Gastrocnemius medialis (tissue), 4 donors: ENCODE results near the gene THAP7. TPM values are rescaled to one million over a fixed set of nuclear protein-coding genes. Genes with fewer than 3 reads are reported as not detected.

Experiments
- ATAC-seq, 2 donors: fragments of 150-250 bp; one replicate each; pipeline ENCODE4 v1.9.1; 2016
- DNase-seq, 2 donors: peaks; one replicate each; pipeline ENCODE4 v3.0.0-alpha.2; 2019
- H3K27ac ChIP-seq, 4 donors: fragments of 200-600 bp; sonication (generic); 1 replicate in 1 of 4; 2 replicates in 3 of 4; pipeline ENCODE4 v1.5.1; 2016 to 2018; ENCODE audit warnings: mild to moderate bottlenecking in 2 of 4, moderate library complexity in 1 of 4
- H3K27me3 ChIP-seq, 3 donors: fragments of 200-600 bp; sonication (generic) in 2 of 3; 1 replicate in 1 of 3; 2 replicates in 2 of 3; pipeline versions ENCODE4 v1.5.1 to v1.6.0; 2016 to 2019; ENCODE audit warnings: mild to moderate bottlenecking in 1 of 3, moderate library complexity in 1 of 3
- H3K36me3 ChIP-seq, 2 donors: fragments of 200-600 bp; sonication (generic) in 1 of 2; one replicate each; pipeline ENCODE4 v1.5.1; 2017 to 2018
- H3K4me1 ChIP-seq, 2 donors: fragments of 200-600 bp; sonication (generic) in 1 of 2; one replicate each; pipeline ENCODE4 v1.5.1; 2016 to 2017; ENCODE audit warnings: mild to moderate bottlenecking in 2 of 2
- H3K4me3 ChIP-seq, 4 donors: fragments of 200-600 bp; sonication (generic) in 3 of 4; 1 replicate in 1 of 4; 2 replicates in 3 of 4; pipeline ENCODE4 v1.5.1; 2016 to 2019; ENCODE audit warnings: mild to moderate bottlenecking in 2 of 4
- H3K9me3 ChIP-seq, 3 donors: fragments of 200-600 bp; sonication (generic) in 2 of 3; 1 replicate in 1 of 3; 2 replicates in 2 of 3; pipeline ENCODE4 v1.5.1; 2016 to 2019
- CTCF ChIP-seq, 5 experiments: fragments of 450-650 bp in 3 of 5; fragments of 200-600 bp in 2 of 5; sonication (generic) in 2 of 5; IDR thresholded peaks in 4 of 5; conservative IDR thresholded peaks in 1 of 5; 1 replicate in 4 of 5; 2 replicates in 1 of 5; pipeline ENCODE4 v1.5.1; 2016 to 2019; ENCODE audit warnings: antibody characterized with exemption in 5 of 5, mild to moderate bottlenecking in 3 of 5, moderate library complexity in 3 of 5
- POLR2A ChIP-seq, 2 donors: fragments of 450-650 bp; IDR thresholded peaks; one replicate each; pipeline ENCODE4 v1.6.1; 2017; ENCODE audit warnings: antibody characterized with exemption in 2 of 2, mild to moderate bottlenecking in 2 of 2, moderate library complexity in 2 of 2
- in situ Hi-C, 4 donors: fragments of 200-750 bp; cut with MboI; loops; one replicate each; pipeline versions ENCODE4 v1.15.0 to v1.8.0; 2017; ENCODE audit warnings: low sequenced_read_pairs in 4 of 4
- intact Hi-C: fragments of 100-400 bp; cut with DNase I; formaldehyde crosslinking; loops from one replicate; pipeline ENCODE4 v1.15.1; 2023; ENCODE audit warnings: low total_unique reads
- total RNA-seq, 4 donors: library from RNA; depleted of rRNA; stranded (reverse); fragments of >200 nt; gene quantifications; one replicate each; pipeline versions ENCODE4 v1.1.0 to v1.2.3, GENCODE V29; 2016

The THAP7 gene
- total RNA-seq, 4 donors from 2014 or later: 44.8 to 76.2 (median 61.7) TPM

DNA sequence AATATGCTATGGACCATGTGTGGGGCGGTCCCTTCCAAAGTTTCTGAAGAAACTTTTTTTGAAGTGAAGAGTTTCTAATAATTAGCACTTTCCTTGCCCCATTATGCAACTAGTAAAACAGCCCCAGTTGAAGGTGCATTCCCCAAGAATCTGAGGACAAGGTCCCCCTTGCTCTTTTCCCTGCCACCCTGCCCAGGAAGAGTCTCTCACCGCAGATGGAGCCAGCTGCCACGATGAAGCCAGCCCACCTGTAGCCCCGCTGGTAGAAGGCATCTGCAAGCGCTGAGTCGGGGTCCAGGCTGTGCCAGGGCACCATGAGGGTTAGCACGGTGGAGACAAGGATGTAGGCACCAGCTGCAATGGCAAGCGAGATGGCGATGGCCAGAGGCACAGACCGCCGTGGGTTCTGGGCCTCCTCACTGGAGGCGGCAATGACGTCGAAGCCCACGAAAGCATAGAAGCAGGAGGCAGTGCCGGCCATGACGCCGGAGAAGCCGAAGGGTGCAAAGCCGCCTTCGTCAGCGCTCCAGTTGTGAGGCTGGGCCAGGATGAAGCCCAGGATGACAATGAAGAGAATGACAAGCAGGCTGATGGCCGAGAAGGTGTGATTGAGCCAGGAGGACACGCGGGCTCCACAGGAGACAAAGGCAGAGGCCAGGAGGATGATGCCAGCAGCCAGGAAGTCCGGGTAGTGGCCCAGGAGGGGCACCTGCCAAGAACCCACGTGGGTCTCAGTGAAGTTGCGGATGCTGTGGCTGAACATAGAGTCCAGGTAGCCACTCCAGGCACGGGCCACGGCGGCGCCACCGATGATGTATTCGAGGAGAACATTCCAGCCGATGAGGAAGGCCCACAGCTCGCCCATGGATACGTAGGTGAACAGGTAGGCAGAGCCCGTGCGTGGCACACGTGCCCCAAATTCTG, 29.0 kb upstream of the THAP7 start:
- in situ Hi-C loops: loop anchor here in 1 of 4 donors (10.0 kb wide), 1 partner anchor 64 kb away; no protein-coding TSS in a partner anchor
- TF ChIP-seq POLR2A (IDR thresholded peaks at IDR 0.05): no peak
- TF ChIP-seq CTCF (IDR thresholded peaks at IDR 0.05 in 4 of 5, conservative IDR thresholded peaks at IDR 0.05 in 1 of 5): no peak

DNA sequence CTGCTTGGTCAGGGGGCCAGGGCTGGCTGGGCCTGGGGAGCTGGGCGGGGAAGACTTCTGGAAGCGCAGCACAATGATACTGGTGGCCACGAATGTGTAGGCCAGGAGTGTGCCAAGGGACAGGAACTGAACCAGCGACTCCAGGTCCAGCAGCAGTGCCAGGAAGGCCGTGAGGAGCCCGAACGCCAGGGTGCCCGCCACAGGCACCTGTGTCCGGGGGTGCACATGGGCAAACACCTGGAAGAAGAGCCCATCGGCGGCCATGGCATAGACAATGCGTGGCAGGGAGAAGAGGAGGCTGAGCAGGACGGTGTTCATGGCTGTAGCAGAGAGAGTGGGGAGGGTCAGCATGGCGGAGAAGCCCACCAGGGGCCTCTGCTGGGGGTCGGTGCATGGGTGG, 28.1 kb upstream of the THAP7 start:
- intact Hi-C loops: loop anchor here (5.0 kb wide), 1 partner anchor 42 kb away; no protein-coding TSS in a partner anchor
- no peak overlapping the region for H3K27ac ChIP-seq
- ATAC-seq: no peak
- TF ChIP-seq POLR2A (IDR thresholded peaks at IDR 0.05) (no peak), CTCF (IDR thresholded peaks at IDR 0.05 in 4 of 5, conservative IDR thresholded peaks at IDR 0.05 in 1 of 5) (no peak)
- no peaks in the 10 kb centered on the region for H3K9me3 ChIP-seq
- no peak for DNase-seq
- no peak overlapping the region for H3K4me3 ChIP-seq
- H3K4me1 ChIP-seq: peaks cover 5 to 14% of the 10 kb centered on the region in 2 donors
- peaks cover 0 to 10% of the 10 kb centered on the region in 2 donors for H3K36me3 ChIP-seq
- in situ Hi-C loops: loop anchor here in 1 of 4 donors (10.0 kb wide), 1 partner anchor 65 kb away; no protein-coding TSS in a partner anchor
- peaks cover 17 to 20% (median 19%) of the 10 kb centered on the region in 3 donors for H3K27me3 ChIP-seq

More for the DNA sequence above, 29.0 kb upstream of the THAP7 start:
- intact Hi-C loops: loop anchor here (5.0 kb wide), 1 partner anchor 41 kb away; no protein-coding TSS in a partner anchor
- H3K4me1 ChIP-seq: peaks cover 5 to 14% of the 10 kb centered on the region in 2 donors
- peaks cover 17 to 20% (median 19%) of the 10 kb centered on the region in 3 donors for H3K27me3 ChIP-seq
- no peak for ATAC-seq
- no peak overlapping the region for H3K4me3 ChIP-seq
- H3K36me3 ChIP-seq: peaks cover 0 to 4% of the 10 kb centered on the region in 2 donors
- H3K9me3 ChIP-seq: no peaks in the 10 kb centered on the region
- DNase-seq: peak in 1 of 2 donors; percentile 27
- no peak overlapping the region for H3K27ac ChIP-seq

- no peak overlapping the region for H3K4me3 ChIP-seq
- no peak overlapping the region for H3K27ac ChIP-seq
- ATAC-seq (no peak), DNase-seq (no peak)
- H3K4me1 ChIP-seq: peaks cover 5 to 14% of the 10 kb centered on the region in 2 donors
- TF ChIP-seq POLR2A (IDR thresholded peaks at IDR 0.05): no peak
- TF ChIP-seq CTCF (IDR thresholded peaks at IDR 0.05 in 4 of 5, conservative IDR thresholded peaks at IDR 0.05 in 1 of 5): no peak
- in situ Hi-C loops: loop anchor here in 1 of 4 donors (10.0 kb wide), 1 partner anchor 65 kb away; no protein-coding TSS in a partner anchor
- no peaks in the 10 kb centered on the region for H3K9me3 ChIP-seq
- intact Hi-C loops: loop anchor here (5.0 kb wide), 1 partner anchor 43 kb away; no protein-coding TSS in a partner anchor
- H3K27me3 ChIP-seq: peaks cover 17 to 20% (median 19%) of the 10 kb centered on the region in 3 donors
- peaks cover 0 to 10% of the 10 kb centered on the region in 2 donors for H3K36me3 ChIP-seq
Measured at GRCh38 chr22:21029486-21030025, 27.6 kb upstream of the THAP7 start.

- ATAC-seq: no peak
- Histone ChIP-seq H3K4me3 (no peak overlapping the region), H3K27me3 (peaks cover 17 to 20% (median 19%) of the 10 kb centered on the region in 3 donors), H3K4me1 (peaks cover 5 to 14% of the 10 kb centered on the region in 2 donors), H3K27ac (no peak overlapping the region), H3K9me3 (no peaks in the 10 kb centered on the region), H3K36me3 (peaks cover 0 to 11% of the 10 kb centered on the region in 2 donors)
- TF ChIP-seq CTCF (IDR thresholded peaks at IDR 0.05 in 4 of 5, conservative IDR thresholded peaks at IDR 0.05 in 1 of 5) (no peak), POLR2A (IDR thresholded peaks at IDR 0.05) (no peak)
- DNase-seq: no peak
- intact Hi-C loops: no loop called here
- in situ Hi-C loops: no loop called here
Measured at GRCh38 chr22:21028277-21029251, 26.6 kb upstream of the THAP7 start.
